Caco-2 (cell line): ENCODE results near the gene HELZ. TPM values are rescaled to one million over a fixed set of nuclear protein-coding genes. Genes with fewer than 3 reads are reported as not detected.
"Not testable (repeated sequence)": the region's sequence is repeated elsewhere in the genome, so short reads cannot be mapped to it uniquely, and the experiment has no call there.

Source experiments
- BruUV-seq: library from RNA; stranded (reverse); fragments of 400-500 nt; replicated peaks from 2 replicates; lab custom pipeline; 2021; lab: Mats Ljungman, UMichigan
- CTCF ChIA-PET: fragments of 300-600 bp; sonication (Branson Sonifier 250); formaldehyde crosslinking; loops from one replicate; lab custom pipeline; 2022; ENCODE audit warnings: antibody characterized with exemption; lab: Charles Lee
- POLR2A ChIA-PET: fragments of 300-600 bp; sonication (Branson Sonifier 250); formaldehyde crosslinking; loops from one replicate; lab custom pipeline; 2022; ENCODE audit warnings: antibody characterized with exemption; lab: Charles Lee
- DNase-seq, 2 experiments: peaks; one replicate each; pipeline versions ENCODE4 v3.0.0 to v3.0.0-alpha.2; 2020 to 2022
- H3K27me3 ChIP-seq: replicated peaks from 2 replicates; pipeline ENCODE4 v1.6.0; 2011; ENCODE audit warnings: low read length; ENCODE audit not compliant: control insufficient read depth, insufficient read depth
- H3K36me3 ChIP-seq: 2 replicates; pipeline ENCODE4 v1.5.1; 2011; ENCODE audit warnings: low read length; ENCODE audit not compliant: control insufficient read depth, insufficient read depth
- H3K4me1 ChIP-seq: fragments of 250-450 bp; sonication (Bioruptor Pico); 2 replicates; pipeline ENCODE4 v1.5.1; 2020; ENCODE audit warnings: mild to moderate bottlenecking
- H3K4me3 ChIP-seq: 2 replicates; pipeline ENCODE4 v1.5.1; 2011; ENCODE audit warnings: low read depth, mild to moderate bottlenecking, control low read depth, low read length
- H3K9me3 ChIP-seq: fragments of 250-450 bp; sonication (Bioruptor Pico); 2 replicates; pipeline ENCODE4 v1.5.1; 2020; ENCODE audit warnings: mild to moderate bottlenecking, moderate library complexity
- H3K27ac Mint-ChIP-seq: one replicate; pipeline ENCODE4 v1.8.0; 2022; ENCODE audit warnings: mixed read lengths; ENCODE audit not compliant: unreplicated experiment
- H3K27me3 Mint-ChIP-seq: one replicate; pipeline ENCODE4 v1.8.0; 2022; ENCODE audit warnings: mixed read lengths; ENCODE audit not compliant: insufficient read depth, unreplicated experiment
- H3K36me3 Mint-ChIP-seq: one replicate; pipeline ENCODE4 v1.8.0; 2022; ENCODE audit warnings: mild to moderate bottlenecking, mixed read lengths; ENCODE audit not compliant: insufficient read depth, unreplicated experiment
- H3K4me1 Mint-ChIP-seq: one replicate; pipeline ENCODE4 v1.8.0; 2022; ENCODE audit warnings: low read depth, mixed read lengths; ENCODE audit not compliant: unreplicated experiment
- H3K4me3 Mint-ChIP-seq: one replicate; pipeline ENCODE4 v1.8.0; 2022; ENCODE audit warnings: mild to moderate bottlenecking, moderate library complexity, mixed read lengths; ENCODE audit not compliant: unreplicated experiment
- H3K9me3 Mint-ChIP-seq: one replicate; pipeline ENCODE4 v1.8.0; 2022; ENCODE audit warnings: mixed read lengths; ENCODE audit not compliant: unreplicated experiment
- CTCF ChIP-seq, 2 experiments: fragments of 200-600 bp in 1 of 2; IDR thresholded peaks; 1 replicate in 1 of 2; 2 replicates in 1 of 2; pipeline versions ENCODE4 v1.5.1 to v1.8.0; 2011 to 2022; ENCODE audit warnings: antibody characterized with exemption in 1 of 2, control low read depth in 1 of 2, inconsistent platforms in 1 of 2, low read depth in 1 of 2, low read length in 1 of 2, mild to moderate bottlenecking in 1 of 2, moderate library complexity in 1 of 2; ENCODE audit not compliant: insufficient read depth in 1 of 2, severe bottlenecking in 1 of 2, unreplicated experiment in 1 of 2
- intact Hi-C: fragments of 100-400 bp; cut with micrococcal nuclease; formaldehyde crosslinking; loops from one replicate; pipeline ENCODE4 v1.10.0; 2022; ENCODE audit not compliant: unreplicated experiment
- total RNA-seq: library from RNA; stranded (reverse); gene quantifications from 2 replicates; pipeline ENCODE4 v1.2.3, GENCODE V29; 2022

Gene HELZ
- total RNA-seq, 1 experiment from 2014 or later: 63.8 TPM

GRCh38 chr17:67256075-67256732 is 11.2 kb upstream of the HELZ start:
- no TSS peak for BruUV-seq
- TF ChIP-seq CTCF (IDR thresholded peaks at IDR 0.05; ENCODE audit: insufficient read depth in 1 of 2, low read depth in 1 of 2, low read length in 1 of 2, severe bottlenecking in 1 of 2, unreplicated experiment in 1 of 2): no peak

GRCh38 chr17:67253384-67253783 is 8.4 kb upstream of the HELZ start:
- no peaks in the 10 kb centered on the region for H3K4me1 ChIP-seq
- intact Hi-C loops: no loop called here
- no peaks in the 10 kb centered on the region for H3K9me3 ChIP-seq
- TF ChIP-seq CTCF (IDR thresholded peaks at IDR 0.05; ENCODE audit: insufficient read depth in 1 of 2, low read depth in 1 of 2, low read length in 1 of 2, severe bottlenecking in 1 of 2, unreplicated experiment in 1 of 2): no peak
- Mint-ChIP-seq H3K4me1 (peaks cover 4% of the 10 kb centered on the region), H3K36me3 (no peaks in the 10 kb centered on the region), H3K9me3 (no peaks in the 10 kb centered on the region), H3K27ac (no peak overlapping the region), H3K4me3 (no peak overlapping the region), H3K27me3 (no peaks in the 10 kb centered on the region)
- H3K36me3 ChIP-seq: no peaks in the 10 kb centered on the region
- BruUV-seq: no TSS peak
- CTCF ChIA-PET: no interaction called here
- DNase-seq: no peak
- no peaks in the 10 kb centered on the region for H3K27me3 ChIP-seq
- POLR2A ChIA-PET: no interaction called here
- no peak overlapping the region for H3K4me3 ChIP-seq

More at GRCh38 chr17:67256075-67256732, 11.2 kb upstream of the HELZ start:
- Mint-ChIP-seq H3K36me3 (no peaks in the 10 kb centered on the region), H3K9me3 (no peaks in the 10 kb centered on the region), H3K27ac (no peak overlapping the region), H3K27me3 (no peaks in the 10 kb centered on the region), H3K4me1 (no peaks in the 10 kb centered on the region), H3K4me3 (no peak overlapping the region)
- POLR2A ChIA-PET: no interaction called here
- CTCF ChIA-PET: no interaction called here
- DNase-seq: no peak
- Histone ChIP-seq H3K4me1 (peaks cover 5% of the 10 kb centered on the region; the same call in 1 of the 2 replicates), H3K9me3 (no peaks in the 10 kb centered on the region), H3K4me3 (no peak overlapping the region), H3K36me3 (no peaks in the 10 kb centered on the region), H3K27me3 (no peaks in the 10 kb centered on the region)
- intact Hi-C loops: loop anchor here (2.0 kb wide), 1 partner anchor 43 kb away; no protein-coding TSS in a partner anchor

- H3K27ac Mint-ChIP-seq, H3K36me3 ChIP-seq, H3K9me3 Mint-ChIP-seq, H3K27me3 Mint-ChIP-seq, intact Hi-C loops, POLR2A ChIA-PET, H3K4me3 ChIP-seq, CTCF ChIA-PET, H3K27me3 ChIP-seq, H3K4me3 Mint-ChIP-seq, DNase-seq, H3K9me3 ChIP-seq, H3K36me3 Mint-ChIP-seq, BruUV-seq: not testable (repeated sequence)
- H3K4me1 ChIP-seq: peaks cover 12% of the 10 kb centered on the region
- H3K4me1 Mint-ChIP-seq: peaks cover 20% of the 10 kb centered on the region
These were observed 6.6 kb upstream of the HELZ start for GRCh38 chr17:67251586-67251985.
